T follicular helper cell (primary cell): ENCODE results near the gene ADRA2B.
"Not testable (repeated sequence)": the region's sequence is repeated elsewhere in the genome, so short reads cannot be mapped to it uniquely, and the experiment has no call there.

Experiments used
- DNase-seq: peaks from one replicate; pipeline ENCODE4 v3.0.0-alpha.2; 2020; ENCODE audit warnings: low read depth
- total RNA-seq, 2 experiments: gene quantifications; one replicate each; lab custom pipeline; 2026; lab: John Stamatoyannopoulos, UW

The ADRA2B gene
- total RNA-seq, result 0.78 to 0.87 reads per million in 2 experiments

- peak; percentile 77 for DNase-seq
Measured at GRCh38 chr2:96116424-96116878, at the start of gene ADRA2B. Gene ADRA2B, minus strand, starts transcription at chr2:96116571. Its CDS starts 422 bp downstream, at chr2:96116149.

GRCh38 chr2:96164459-96165184 lies 48.3 kb upstream of the ADRA2B start:
- DNase-seq, result peak; percentile 36

GRCh38 chr2:96163768-96164429 lies 47.5 kb upstream of the ADRA2B start:
- peak; percentile 48 for DNase-seq

- no peak for DNase-seq
Measured at GRCh38 chr2:96163415-96163767, 47.0 kb upstream of the ADRA2B start.

GRCh38 chr2:96161898-96162297 lies 45.5 kb upstream of the ADRA2B start:
- DNase-seq, result no peak

GRCh38 chr2:96160366-96160765 lies 44.0 kb upstream of the ADRA2B start:
- not testable (repeated sequence) for DNase-seq

GRCh38 chr2:96159084-96159830 lies 42.9 kb upstream of the ADRA2B start:
- no peak for DNase-seq

GRCh38 chr2:96158554-96158940 lies 42.2 kb upstream of the ADRA2B start:
- DNase-seq, result no peak

- peak; percentile 54 for DNase-seq
Measured at GRCh38 chr2:96157649-96158553, 41.5 kb upstream of the ADRA2B start.

- DNase-seq, result no peak
Measured at GRCh38 chr2:96156926-96157648, 40.7 kb upstream of the ADRA2B start.

- DNase-seq, result no peak
Measured at GRCh38 chr2:96156011-96156820, 39.8 kb upstream of the ADRA2B start.

- no peak for DNase-seq
Measured at GRCh38 chr2:96154506-96155380, 38.4 kb upstream of the ADRA2B start.

GRCh38 chr2:96153991-96154431 lies 37.6 kb upstream of the ADRA2B start:
- no peak for DNase-seq

- no peak for DNase-seq
Measured at GRCh38 chr2:96153291-96153713, 36.9 kb upstream of the ADRA2B start.

- no peak for DNase-seq
Measured at GRCh38 chr2:96152304-96153161, 36.2 kb upstream of the ADRA2B start.

- no peak for DNase-seq
Measured at GRCh38 chr2:96151595-96152303, 35.4 kb upstream of the ADRA2B start.
